BJ (cell line): ENCODE results near the gene PINK1. TPM values are rescaled to one million over a fixed set of nuclear protein-coding genes. Genes with fewer than 3 reads are reported as not detected.

ENCODE experiments used
- CTCF ChIA-PET: fragments of 350-600 bp; formaldehyde crosslinking; extraction: SDS; loops from one replicate; lab custom pipeline; 2021; ENCODE audit warnings: antibody characterized with exemption, inconsistent platforms; lab: Yijun Ruan, JAX
- POLR2A ChIA-PET: fragments of 300-600 bp; sonication (Branson Sonifier 250); formaldehyde crosslinking; extraction: SDS; loops from one replicate; lab custom pipeline; 2021; ENCODE audit warnings: antibody characterized with exemption; lab: Charles Lee
- DNase-seq: peaks from one replicate; pipeline ENCODE4 v3.0.0-alpha.2; 2011; ENCODE audit warnings: low read depth
- H3K27me3 ChIP-seq: 2 replicates; pipeline ENCODE4 v1.6.0; 2011; ENCODE audit warnings: low read length; ENCODE audit not compliant: control insufficient read depth, insufficient read depth
- H3K36me3 ChIP-seq: 2 replicates; pipeline ENCODE4 v1.5.1; 2011; ENCODE audit warnings: low read length; ENCODE audit not compliant: control insufficient read depth, insufficient read depth
- H3K4me3 ChIP-seq: 2 replicates; pipeline ENCODE4 v1.5.1; 2011; ENCODE audit warnings: low read depth, mild to moderate bottlenecking, control low read depth, low read length
- CTCF ChIP-seq: IDR thresholded peaks from 2 replicates; pipeline ENCODE4 v1.5.1; 2011; ENCODE audit warnings: low read depth, mild to moderate bottlenecking, control low read depth, inconsistent platforms, low read length, moderate library complexity; ENCODE audit not compliant: insufficient read depth
- polyA plus RNA-seq: library from polyadenylated mRNA; depleted of rRNA; stranded (reverse); fragments of >200 nt; gene quantifications from 2 replicates; pipeline ENCODE4 v1.2.3, GENCODE V29; 2011

Gene PINK1
- polyA plus RNA-seq, 1 experiment: 89.2 TPM

- Histone ChIP-seq H3K4me3 (no peak overlapping the region), H3K36me3 (no peaks in the 10 kb centered on the region), H3K27me3 (no peaks in the 10 kb centered on the region)
- POLR2A ChIA-PET: no interaction called here
- CTCF ChIA-PET: interaction anchor here (1.1 to 4.9 kb wide), 2 partner anchors 22 to 35 kb away, joined by 3 to 19 read pairs; partner anchors contain the start of gene PINK1
- TF ChIP-seq CTCF: no peak
- DNase-seq: no peak
These were observed 22.3 kb upstream of the PINK1 start for GRCh38 chr1:20610970-20611369.

GRCh38 chr1:20611652-20612051, 21.6 kb upstream of the PINK1 start:
- ChIA-PET CTCF (interaction anchor here (1.1 to 4.9 kb wide), 2 partner anchors 21 to 36 kb away, joined by 3 to 19 read pairs; partner anchors contain the start of gene PINK1), POLR2A (no interaction called here)
- no peak for TF ChIP-seq CTCF
- H3K4me3 ChIP-seq: no peak overlapping the region
- no peaks in the 10 kb centered on the region for H3K27me3 ChIP-seq
- no peaks in the 10 kb centered on the region for H3K36me3 ChIP-seq
- no peak for DNase-seq

GRCh38 chr1:20612221-20612746, 21.0 kb upstream of the PINK1 start:
- Histone ChIP-seq H3K27me3 (no peaks in the 10 kb centered on the region), H3K4me3 (no peak overlapping the region), H3K36me3 (no peaks in the 10 kb centered on the region)
- DNase-seq: no peak
- ChIA-PET CTCF (interaction anchor here (0.7 to 4.9 kb wide), 2 partner anchors 21 to 23 kb away, joined by 4 to 19 read pairs; partner anchors contain the start of gene PINK1), POLR2A (no interaction called here)
- no peak for TF ChIP-seq CTCF

GRCh38 chr1:20614131-20614579, 19.1 kb upstream of the PINK1 start:
- H3K36me3 ChIP-seq: no peaks in the 10 kb centered on the region
- no peak for TF ChIP-seq CTCF
- no peaks in the 10 kb centered on the region for H3K27me3 ChIP-seq
- H3K4me3 ChIP-seq: no peak overlapping the region
- DNase-seq: no peak
- ChIA-PET CTCF (interaction anchor here (1.6 to 4.9 kb wide), 2 partner anchors 19 to 39 kb away, joined by 5 to 19 read pairs; partner anchors contain the start of gene PINK1), POLR2A (interaction anchor here (0.6 kb wide), 1 partner anchor 955 kb away, joined by 3 read pairs; no protein-coding TSS in a partner anchor)

DNA sequence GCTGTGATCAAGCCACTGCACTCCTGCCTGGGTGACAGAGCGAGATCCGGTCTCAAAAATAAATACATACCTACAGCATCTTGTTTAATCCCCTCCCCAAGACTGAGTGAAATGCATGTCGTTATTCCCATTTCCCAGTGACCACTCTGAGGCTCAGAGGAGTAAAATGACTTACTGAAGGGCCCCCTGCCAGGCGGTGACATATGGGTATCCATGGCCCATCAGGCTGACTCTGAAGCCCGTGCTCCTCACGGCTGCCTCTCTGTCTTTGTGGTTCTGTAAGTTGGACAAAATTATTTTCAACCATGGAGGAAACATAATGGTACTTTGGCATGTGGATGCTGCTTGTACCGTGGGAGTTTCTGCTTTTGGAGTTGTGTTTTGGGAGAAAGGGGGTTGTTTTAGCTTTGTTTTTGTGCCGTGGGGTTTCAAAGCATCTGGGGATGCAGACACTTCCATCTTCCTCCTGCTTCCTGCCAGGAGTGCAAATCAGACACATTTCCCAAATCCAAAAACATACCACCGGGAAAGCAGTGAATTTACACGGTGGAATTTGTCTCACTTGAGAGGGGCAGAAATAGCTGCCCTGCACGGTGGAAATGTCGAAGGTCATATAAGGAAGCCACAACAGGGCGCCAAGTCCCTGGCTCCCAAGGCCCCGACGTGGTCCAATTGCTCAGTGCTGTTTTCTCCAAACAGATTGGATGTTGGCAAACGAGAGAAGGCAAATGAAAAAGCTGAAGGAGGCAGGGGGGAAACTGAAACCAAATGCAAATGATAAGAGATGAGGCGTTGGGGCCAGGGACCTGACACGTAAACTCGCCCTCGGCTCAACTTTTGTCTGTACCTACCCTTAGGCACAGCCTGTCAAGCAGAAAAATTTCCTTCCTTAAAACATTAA, 17.1 kb upstream of the PINK1 start:
- ChIA-PET POLR2A (interaction anchor here (0.6 kb wide), 1 partner anchor 170 kb away, joined by 3 read pairs; no protein-coding TSS in a partner anchor), CTCF (interaction anchor here (0.7 to 2.4 kb wide), 4 partner anchors 9 to 18 kb away, joined by 3 to 10 read pairs (median 3); no protein-coding TSS in a partner anchor)
- Histone ChIP-seq H3K36me3 (no peaks in the 10 kb centered on the region), H3K27me3 (no peaks in the 10 kb centered on the region), H3K4me3 (no peak overlapping the region)
- no peak for TF ChIP-seq CTCF
- no peak for DNase-seq
